HepG2 (cell line): ENCODE results near the gene ANXA9. TPM values are rescaled to one million over a fixed set of nuclear protein-coding genes. Genes with fewer than 3 reads are reported as not detected.

Source experiments
- ATAC-seq: fragments of 200-7000 bp; cut with Tn5 transposase; 3 replicates; pipeline ENCODE4 v1.9.1; 2020; ENCODE audit warnings: mild to moderate bottlenecking, moderate library complexity
- BruUV-seq: library from RNA; stranded (reverse); fragments of 400-500 nt; replicated peaks from 2 replicates; lab custom pipeline; 2021; lab: Mats Ljungman, UMichigan
- CTCF ChIA-PET: fragments of 300-600 bp; formaldehyde crosslinking; extraction: SDS; loops from one replicate; lab custom pipeline; 2021; ENCODE audit warnings: low total read pairs, inconsistent platforms, low intra/inter-chr PET ratio; lab: Yijun Ruan, JAX
- POLR2A ChIA-PET: fragments of 350-600 bp; sonication (Branson Sonifier 250); formaldehyde crosslinking; loops from one replicate; lab custom pipeline; 2020; ENCODE audit warnings: antibody characterized with exemption, inconsistent platforms; lab: Yijun Ruan, JAX
- DNase-seq: peaks from one replicate; pipeline ENCODE4 v3.0.0-alpha.2; 2015; ENCODE audit warnings: low spot score
- FAIRE-seq: peaks from 3 replicates; lab custom pipeline; 2011; peaks lifted over from hg19 to GRCh38; lab: Jason Lieb, UNC
- H2AFZ ChIP-seq: one replicate; pipeline ENCODE4 v1.6.1; 2011; ENCODE audit warnings: low read length, inconsistent platforms
- H3K27ac ChIP-seq: fragments of 300-600 bp; 3 replicates; pipeline ENCODE4 v1.8.0; 2011; ENCODE audit warnings: mixed run types, mild to moderate bottlenecking, mixed read lengths, low read length, inconsistent platforms; ENCODE audit not compliant: insufficient read depth; ENCODE audit errors: extremely low read length
- H3K27me3 ChIP-seq, 2 experiments: fragments of 200-600 bp in 1 of 2; 2 replicates in 1 of 2; 3 replicates in 1 of 2; pipeline versions ENCODE4 v1.6.0 to v1.8.0; 2011; ENCODE audit warnings: low read length in 2 of 2, mild to moderate bottlenecking in 2 of 2, moderate library complexity in 2 of 2, inconsistent platforms in 1 of 2; ENCODE audit not compliant: insufficient read depth in 2 of 2, control insufficient read depth in 1 of 2
- H3K36me3 ChIP-seq, 2 experiments: fragments of 200-600 bp in 1 of 2; replicated peaks in 1 of 2; 2 replicates in 1 of 2; 3 replicates in 1 of 2; pipeline versions ENCODE4 v1.5.1 to v1.8.0; 2011; ENCODE audit warnings: low read length in 2 of 2, inconsistent platforms in 1 of 2; ENCODE audit not compliant: insufficient read depth in 2 of 2, control insufficient read depth in 1 of 2
- H3K4me1 ChIP-seq: 2 replicates; pipeline ENCODE4 v1.5.1; 2012; ENCODE audit warnings: low read length, inconsistent platforms; ENCODE audit not compliant: insufficient read depth
- H3K4me2 ChIP-seq: 2 replicates; pipeline ENCODE4 v1.6.0; 2011; ENCODE audit warnings: low read depth, low read length, inconsistent platforms
- H3K4me3 ChIP-seq, 3 experiments: fragments of 200-600 bp in 1 of 3; sonication (generic), shearing (Covaris generic) in 1 of 3; replicated peaks in 1 of 3; 2 replicates each; pipeline ENCODE4 v1.5.1; 2011 to 2016; ENCODE audit warnings: low read length in 3 of 3, inconsistent platforms in 2 of 3, low read depth in 2 of 3, mild to moderate bottlenecking in 2 of 3, control low read depth in 1 of 3, mixed read lengths in 1 of 3; ENCODE audit not compliant: insufficient read depth in 1 of 3
- H3K79me2 ChIP-seq: one replicate; pipeline ENCODE4 v1.6.1; 2011; ENCODE audit warnings: low read length, inconsistent platforms; ENCODE audit not compliant: insufficient read depth
- H3K9ac ChIP-seq: 2 replicates; pipeline ENCODE4 v1.6.0; 2011; ENCODE audit warnings: mild to moderate bottlenecking, low read depth, low read length, inconsistent platforms; ENCODE audit not compliant: insufficient read depth
- H3K9me3 ChIP-seq: 2 replicates; pipeline ENCODE4 v1.5.1; 2012; ENCODE audit warnings: mild to moderate bottlenecking, low read length
- H4K20me1 ChIP-seq: 2 replicates; pipeline ENCODE4 v1.6.0; 2011; ENCODE audit warnings: inconsistent platforms, mild to moderate bottlenecking, low read length, moderate library complexity; ENCODE audit not compliant: insufficient read depth
- ATF7 ChIP-seq, 2 experiments: fragments of 450-650 bp in 1 of 2; sonication (generic) in 1 of 2; formaldehyde crosslinking in 1 of 2; IDR thresholded peaks; 2 replicates each; pipeline versions ENCODE4 v1.4.0 to v1.6.1; 2016 to 2020; ENCODE audit warnings: antibody characterized with exemption in 1 of 2, mild to moderate bottlenecking in 1 of 2, missing genetic modification reagents in 1 of 2
- FOXJ3 ChIP-seq: sonication (generic); formaldehyde crosslinking; IDR thresholded peaks from 2 replicates; pipeline ENCODE4 v1.4.0; 2020; ENCODE audit warnings: missing genetic modification reagents, mild to moderate bottlenecking, borderline replicate concordance
- RBFOX2 ChIP-seq: fragments of 200-400 bp; formaldehyde crosslinking; IDR thresholded peaks from 2 replicates; pipeline ENCODE4 v1.6.1; 2017; ENCODE audit warnings: low read depth, mild to moderate bottlenecking, low read length
- SMAD1 ChIP-seq: sonication (generic); formaldehyde crosslinking; IDR thresholded peaks from 2 replicates; pipeline ENCODE4 v1.4.0; 2020; ENCODE audit warnings: missing genetic modification reagents, low read depth, mild to moderate bottlenecking, borderline replicate concordance
- STAT5B ChIP-seq: sonication (generic); formaldehyde crosslinking; IDR thresholded peaks from 2 replicates; pipeline ENCODE4 v1.4.0; 2020; ENCODE audit warnings: missing genetic modification reagents
- ZBTB1 ChIP-seq: sonication (generic); formaldehyde crosslinking; IDR thresholded peaks from 2 replicates; pipeline ENCODE4 v1.4.0; 2020; ENCODE audit warnings: missing genetic modification reagents, borderline replicate concordance
- ZNF563 ChIP-seq: sonication (generic); formaldehyde crosslinking; IDR thresholded peaks from 2 replicates; pipeline ENCODE4 v1.8.0; 2022; ENCODE audit warnings: mild to moderate bottlenecking, moderate library complexity, missing genetic modification reagents
- ZNF652 ChIP-seq: IDR thresholded peaks from 2 replicates; pipeline ENCODE4 v1.6.1; 2016; ENCODE audit warnings: low read depth, borderline replicate concordance
- WGBS: methylation state at CpG from one replicate; pipeline ENCODE4 v1.1.6; 2017; ENCODE audit warnings: low lambda C conversion rate; 5-methylcytosine and 5-hydroxymethylcytosine counted together
- in situ Hi-C: cut with HindIII; loops from 2 replicates; pipeline ENCODE4 v1.10.0; 2017; ENCODE audit warnings: low pct_unique_long_range_greater_than_20kb; ENCODE audit not compliant: extremely low pct_ligation_motif_present
- intact Hi-C: fragments of 100-400 bp; cut with micrococcal nuclease; formaldehyde crosslinking; loops from one replicate; pipeline ENCODE4 v1.10.0; 2022; ENCODE audit not compliant: unreplicated experiment
- polyA plus RNA-seq, 8 experiments: library from polyadenylated mRNA; depleted of rRNA in 3 of 8; stranded (reverse) in 7 of 8; unstranded in 1 of 8; fragments of >200 nt; fragmentation: Illumina TruSeq in 4 of 8; extraction: Trizol in 4 of 8; gene quantifications; 2 replicates each; pipeline versions ENCODE4 v1.2.1 to v1.2.3, GENCODE V29; 2011 to 2016; ENCODE audit warnings: low read depth in 4 of 8, missing spikeins in 1 of 8, mixed read lengths in 1 of 8; ENCODE audit not compliant: insufficient read depth in 1 of 8
- total RNA-seq, 5 experiments: library from RNA; depleted of rRNA; stranded (reverse); fragments of >200 nt; fragmentation: Illumina TruSeq; extraction: Trizol; gene quantifications; 2 replicates each; pipeline ENCODE4 v1.2.3, GENCODE V29; 2016; ENCODE audit warnings: low read depth in 1 of 5

ANXA9 gene
- total and polyA plus RNA-seq, 2 of the 13 experiments (the other 11 are each of a cell fraction or from before 2014, with no cell fraction given): 13.3 to 23.9 TPM

- TF ChIP-seq STAT5B (CRISPR knock-in tag) (no peak), ATF7 (IDR thresholded peaks at IDR 0.05) (no peak), ATF7 (CRISPR knock-in tag; IDR thresholded peaks at IDR 0.05) (no peak), ZNF563 (CRISPR knock-in tag) (no peak), ZBTB1 (CRISPR knock-in tag) (no peak), SMAD1 (CRISPR knock-in tag) (no peak)
Measured at GRCh38 chr1:150960646-150961045, 21.4 kb upstream of the ANXA9 start (continued).

GRCh38 chr1:150961756-150962155 is 20.3 kb upstream of the ANXA9 start:
- no peak overlapping the region for H3K27ac ChIP-seq
- H3K9ac ChIP-seq: no peak overlapping the region
- H3K4me2 ChIP-seq: no peak overlapping the region
- peaks cover 12% of the 10 kb centered on the region; the same call in 1 of the 2 replicates for H3K4me1 ChIP-seq
- H3K4me3 ChIP-seq: no peak overlapping the region
- no peak for DNase-seq
- peaks cover 31 to 75% of the 10 kb centered on the region in 2 experiments for H3K36me3 ChIP-seq
- no peaks in the 10 kb centered on the region for H3K9me3 ChIP-seq
- no peaks in the 10 kb centered on the region for H3K79me2 ChIP-seq
- peak; percentile 53 for ATAC-seq
- H3K27me3 ChIP-seq: no peaks in the 10 kb centered on the region
- in situ Hi-C loops: no loop called here
- BruUV-seq: no TSS peak
- no peak for TF ChIP-seq FOXJ3 (CRISPR knock-in tag)
- TF ChIP-seq RBFOX2: 0 out of 2 replicates have a peak, but pooled peaks have one; percentile 12
- peak; percentile 80 for TF ChIP-seq ZNF652 (CRISPR knock-in tag)
- TF ChIP-seq, all 625 proteins: peak for 2
- ChIA-PET POLR2A (interaction anchor here (1.0 to 3.0 kb wide), 5 partner anchors 9 to 45 kb away, joined by 3 to 12 read pairs (median 5); partner anchors contain the start of genes ANXA9, CERS2 and MINDY1), CTCF (interaction anchor here (0.9 kb wide), 1 partner anchor 18 kb away, joined by 5 read pairs; no protein-coding TSS in a partner anchor)
- no peak for FAIRE-seq
- Histone ChIP-seq H2AFZ (no peak overlapping the region), H4K20me1 (0 out of 2 replicates have a peak, but pooled peaks cover 8% of the 10 kb centered on the region)
- 69% methylated on average over 4 of the region's 4 CpGs for WGBS
- intact Hi-C loops: no loop called here
